RWPE2 (cell line): ENCODE measurements around the gene IFITM1.

Experiments
- ATAC-seq: fragments of 200-7000 bp; cut with Tn5 transposase; 3 replicates; pipeline ENCODE4 v1.9.1; 2021; ENCODE audit warnings: low read depth
- DNase-seq: peaks from one replicate; pipeline ENCODE4 v3.0.0-alpha.2; 2020; ENCODE audit warnings: low spot score
- H3K27ac ChIP-seq: fragments of 450-650 bp; 2 replicates; pipeline ENCODE4 v1.5.1; 2017; ENCODE audit warnings: mild to moderate bottlenecking; ENCODE audit not compliant: poor library complexity, severe bottlenecking
- H3K27me3 ChIP-seq: fragments of 250-450 bp; sonication (Bioruptor Pico); 2 replicates; pipeline ENCODE4 v1.5.1; 2021; ENCODE audit warnings: mild to moderate bottlenecking, moderate library complexity; ENCODE audit not compliant: insufficient read depth, poor library complexity, severe bottlenecking
- H3K36me3 ChIP-seq: fragments of 250-450 bp; sonication (Bioruptor Pico); 2 replicates; pipeline ENCODE4 v1.5.1; 2020; ENCODE audit warnings: low read depth, mild to moderate bottlenecking, moderate library complexity
- H3K4me1 ChIP-seq: fragments of 250-450 bp; sonication (Bioruptor Pico); 2 replicates; pipeline ENCODE4 v1.5.1; 2021; ENCODE audit warnings: mild to moderate bottlenecking, moderate library complexity; ENCODE audit not compliant: insufficient read depth, poor library complexity, severe bottlenecking
- H3K4me3 ChIP-seq: fragments of 250-450 bp; sonication (Bioruptor Pico); 2 replicates; pipeline ENCODE4 v1.5.1; 2021; ENCODE audit warnings: mild to moderate bottlenecking, moderate library complexity; ENCODE audit not compliant: severe bottlenecking
- H3K9me3 ChIP-seq: fragments of 250-450 bp; sonication (Bioruptor Pico); 2 replicates; pipeline ENCODE4 v1.5.1; 2021; ENCODE audit warnings: mild to moderate bottlenecking, moderate library complexity; ENCODE audit not compliant: severe bottlenecking
- CTCF ChIP-seq: fragments of 450-650 bp; IDR thresholded peaks from one replicate; pipeline ENCODE4 v1.5.1; 2017; ENCODE audit warnings: mild to moderate bottlenecking, moderate library complexity; ENCODE audit not compliant: poor library complexity, severe bottlenecking

Gene IFITM1

GRCh38 chr11:290621-291231 lies 23.1 kb upstream of the IFITM1 start:
- Histone ChIP-seq H3K36me3 (no peaks in the 10 kb centered on the region), H3K4me1 (no peaks in the 10 kb centered on the region), H3K9me3 (no peaks in the 10 kb centered on the region), H3K27me3 (peaks cover 8% of the 10 kb centered on the region), H3K27ac (no peak overlapping the region), H3K4me3 (no peak overlapping the region)
- ATAC-seq (no peak), DNase-seq (no peak)
- TF ChIP-seq CTCF: no peak

GRCh38 chr11:291281-292210 lies 22.3 kb upstream of the IFITM1 start:
- H3K27ac ChIP-seq: no peak overlapping the region
- DNase-seq (peak; percentile 66), ATAC-seq (no peak)
- H3K9me3 ChIP-seq: no peaks in the 10 kb centered on the region
- no peaks in the 10 kb centered on the region for H3K36me3 ChIP-seq
- H3K27me3 ChIP-seq: peaks cover 8% of the 10 kb centered on the region
- H3K4me1 ChIP-seq: no peaks in the 10 kb centered on the region
- TF ChIP-seq CTCF: no peak
- no peak overlapping the region for H3K4me3 ChIP-seq

- ATAC-seq (no peak), DNase-seq (no peak)
- Histone ChIP-seq H3K36me3 (no peaks in the 10 kb centered on the region), H3K27ac (no peak overlapping the region), H3K27me3 (peaks cover 8% of the 10 kb centered on the region), H3K4me3 (no peak overlapping the region), H3K9me3 (no peaks in the 10 kb centered on the region), H3K4me1 (no peaks in the 10 kb centered on the region)
- TF ChIP-seq CTCF: no peak
These were observed 21.4 kb upstream of the IFITM1 start for GRCh38 chr11:292211-293121.

- H3K4me3 ChIP-seq: no peak overlapping the region
- TF ChIP-seq CTCF: no peak
- H3K27ac ChIP-seq: no peak overlapping the region
- ATAC-seq: no peak
- no peak for DNase-seq
- no peaks in the 10 kb centered on the region for H3K36me3 ChIP-seq
- peaks cover 1% of the 10 kb centered on the region for H3K27me3 ChIP-seq
- H3K4me1 ChIP-seq: no peaks in the 10 kb centered on the region
- no peaks in the 10 kb centered on the region for H3K9me3 ChIP-seq
These were observed 20.5 kb upstream of the IFITM1 start for GRCh38 chr11:293271-293851.
